Left hindlimb (tissue), 1 donor: ENCODE measurements around the gene SDHAF1.
"Not testable (repeated sequence)": the region's sequence is repeated elsewhere in the genome, so short reads cannot be mapped to it uniquely, and the experiment has no call there.

Experiments used
- DNase-seq: peaks from one replicate; pipeline ENCODE4 v3.0.0-alpha.2; 2018

The SDHAF1 gene

GRCh38 chr19:36025541-36025940 lies 30.6 kb downstream of the SDHAF1 start:
- DNase-seq = peak; percentile 2

- DNase-seq = no peak
Observed at GRCh38 chr19:36026091-36026876, 31.3 kb downstream of the SDHAF1 start.

GRCh38 chr19:36027696-36028095 lies 32.7 kb downstream of the SDHAF1 start:
- no peak for DNase-seq

- no peak for DNase-seq
Observed at GRCh38 chr19:36028313-36029041, 33.5 kb downstream of the SDHAF1 start.

GRCh38 chr19:36030264-36031148 lies 35.5 kb downstream of the SDHAF1 start:
- no peak for DNase-seq

- no peak for DNase-seq
Observed at GRCh38 chr19:36031308-36031707, 36.3 kb downstream of the SDHAF1 start.

- peak; percentile 88 for DNase-seq
Observed at GRCh38 chr19:36032251-36033104, 37.5 kb downstream of the SDHAF1 start, which contains the start of gene CLIP3. TSS of gene CLIP3 (minus strand) at chr19:36032873. CDS start at chr19:36032357, 516 bp downstream.

GRCh38 chr19:36040495-36040894 lies 45.5 kb downstream of the SDHAF1 start:
- DNase-seq = no peak

GRCh38 chr19:36041092-36041491 lies 46.1 kb downstream of the SDHAF1 start:
- DNase-seq = not testable (repeated sequence)

GRCh38 chr19:36041831-36042230 lies 46.8 kb downstream of the SDHAF1 start:
- DNase-seq = no peak

- DNase-seq = no peak
Observed at GRCh38 chr19:36043952-36044351, 49.0 kb downstream of the SDHAF1 start.
